GM18505 (cell line): Measurements from ENCODE around the gene TMEM131L.

ENCODE experiments used
- ATAC-seq: cut with Tn5 transposase; IDR thresholded peaks from one replicate; pipeline ENCODE4 v1.9.1; 2021; ENCODE audit not compliant: unreplicated experiment
- POLR2A ChIP-seq: IDR thresholded peaks from 4 replicates; pipeline ENCODE4 v1.6.1; 2011; ENCODE audit warnings: borderline replicate concordance; ENCODE audit not compliant: insufficient read depth, insufficient read length; ENCODE audit errors: extremely low read depth

TMEM131L gene

DNA sequence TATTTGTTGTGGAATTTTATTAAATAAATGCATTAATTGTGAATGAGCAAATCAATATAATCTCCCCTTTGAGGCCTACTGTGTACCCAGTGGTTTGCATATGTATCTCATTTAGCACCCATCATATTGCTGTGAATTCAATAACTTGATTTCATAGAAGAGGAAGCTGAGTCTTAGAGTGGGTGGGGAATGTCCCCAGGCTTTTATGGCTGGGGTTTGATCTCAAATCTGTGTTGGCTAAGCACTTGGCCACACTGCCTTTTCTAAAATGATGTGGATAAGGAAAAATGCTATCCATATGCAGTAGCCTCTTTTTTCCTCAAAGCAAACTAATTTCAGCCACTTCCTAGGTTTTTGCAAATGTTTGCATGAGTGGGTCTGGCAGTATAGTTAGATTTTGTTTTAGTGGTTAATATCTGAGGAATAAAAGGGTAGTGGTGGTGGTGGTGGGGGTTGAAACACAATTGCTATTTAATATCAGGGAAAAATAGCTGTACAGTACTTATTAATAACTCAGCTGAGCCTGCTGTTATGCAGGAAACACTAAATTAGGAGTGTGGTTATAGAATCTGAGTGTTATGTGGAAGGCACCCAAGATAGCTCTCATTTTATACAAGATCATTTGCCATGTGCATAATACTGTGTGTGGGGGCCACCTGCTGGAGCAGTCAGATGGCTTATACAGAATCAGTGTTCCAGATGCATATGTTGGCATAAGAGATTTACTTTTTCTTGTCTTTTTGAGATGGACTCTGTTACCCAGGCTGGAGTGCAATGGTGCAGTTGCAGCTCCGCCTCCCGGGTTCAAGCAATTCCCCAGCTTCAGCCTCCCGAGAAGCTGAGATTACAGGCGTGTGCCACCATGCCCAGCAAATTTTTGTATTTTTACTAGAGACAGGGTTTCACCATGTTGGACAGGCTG, 108.0 kb downstream of the TMEM131L start:
- TF ChIP-seq POLR2A: no peak
- peak; percentile 40 for ATAC-seq

GRCh38 chr4:153576443-153576774, 110.2 kb downstream of the TMEM131L start:
- no peak for ATAC-seq
- TF ChIP-seq POLR2A: no peak

GRCh38 chr4:153577053-153577452, 110.9 kb downstream of the TMEM131L start:
- no peak for TF ChIP-seq POLR2A
- no peak for ATAC-seq

- no peak for TF ChIP-seq POLR2A
- no peak for ATAC-seq
Measured at GRCh38 chr4:153579410-153579809, 113.2 kb downstream of the TMEM131L start.

GRCh38 chr4:153579872-153580271, 113.7 kb downstream of the TMEM131L start:
- no peak for TF ChIP-seq POLR2A
- no peak for ATAC-seq

GRCh38 chr4:153582954-153583702, 117.0 kb downstream of the TMEM131L start:
- ATAC-seq: no peak
- TF ChIP-seq POLR2A: no peak

- no peak for TF ChIP-seq POLR2A
- ATAC-seq: no peak
Measured at GRCh38 chr4:153585026-153585425, 118.9 kb downstream of the TMEM131L start.

GRCh38 chr4:153589703-153590595, 123.8 kb downstream of the TMEM131L start:
- no peak for ATAC-seq
- no peak for TF ChIP-seq POLR2A

GRCh38 chr4:153591441-153591840, 125.3 kb downstream of the TMEM131L start:
- no peak for TF ChIP-seq POLR2A

GRCh38 chr4:153592064-153592463, 125.9 kb downstream of the TMEM131L start:
- TF ChIP-seq POLR2A: no peak
- no peak for ATAC-seq

More at GRCh38 chr4:153591441-153591840, 125.3 kb downstream of the TMEM131L start:
- ATAC-seq: no peak

- no peak for TF ChIP-seq POLR2A
- ATAC-seq: no peak
Measured at GRCh38 chr4:153593161-153593560, 127.0 kb downstream of the TMEM131L start.

GRCh38 chr4:153594210-153594609, 128.1 kb downstream of the TMEM131L start:
- no peak for ATAC-seq
- TF ChIP-seq POLR2A: no peak

- ATAC-seq: no peak
Measured at GRCh38 chr4:153595894-153596601, 129.9 kb downstream of the TMEM131L start.

GRCh38 chr4:153602758-153603157, 136.6 kb downstream of the TMEM131L start:
- TF ChIP-seq POLR2A: no peak
- no peak for ATAC-seq

More at GRCh38 chr4:153595894-153596601, 129.9 kb downstream of the TMEM131L start:
- no peak for TF ChIP-seq POLR2A
